Stimulated activated CD4-positive, alpha-beta T cell treated with anti-CD3 and anti-CD28 coated beads, TNF-alpha, amount 100 ng/mL, for 48 hours (primary cell): ENCODE results near the gene AHR.

Experiments
- DNase-seq, 3 donors: peaks; one replicate each; pipeline ENCODE4 v3.0.0-alpha.2; 2020; ENCODE audit warnings: low read depth in 3 of 3

Gene AHR

DNA sequence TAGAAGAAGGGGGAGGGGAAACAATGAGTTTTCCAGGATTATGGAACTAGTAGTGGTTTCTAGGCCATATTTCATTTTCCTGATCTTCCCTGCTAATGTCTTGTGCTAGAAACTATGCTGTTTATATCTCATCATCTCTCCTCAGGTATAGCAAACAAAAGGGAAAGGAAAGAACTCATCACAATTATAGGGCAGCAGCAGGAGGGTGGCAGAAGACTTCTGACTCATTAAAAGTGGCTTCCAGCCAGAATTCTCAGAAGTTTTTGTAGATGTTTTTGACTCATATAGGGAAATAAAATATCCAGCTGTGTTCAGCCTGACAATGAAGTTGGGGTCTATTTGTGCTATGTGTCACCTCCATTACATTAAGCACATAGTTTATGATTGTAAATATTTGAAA, 6.5 kb downstream of the AHR start:
- DNase-seq = no peak

DNA sequence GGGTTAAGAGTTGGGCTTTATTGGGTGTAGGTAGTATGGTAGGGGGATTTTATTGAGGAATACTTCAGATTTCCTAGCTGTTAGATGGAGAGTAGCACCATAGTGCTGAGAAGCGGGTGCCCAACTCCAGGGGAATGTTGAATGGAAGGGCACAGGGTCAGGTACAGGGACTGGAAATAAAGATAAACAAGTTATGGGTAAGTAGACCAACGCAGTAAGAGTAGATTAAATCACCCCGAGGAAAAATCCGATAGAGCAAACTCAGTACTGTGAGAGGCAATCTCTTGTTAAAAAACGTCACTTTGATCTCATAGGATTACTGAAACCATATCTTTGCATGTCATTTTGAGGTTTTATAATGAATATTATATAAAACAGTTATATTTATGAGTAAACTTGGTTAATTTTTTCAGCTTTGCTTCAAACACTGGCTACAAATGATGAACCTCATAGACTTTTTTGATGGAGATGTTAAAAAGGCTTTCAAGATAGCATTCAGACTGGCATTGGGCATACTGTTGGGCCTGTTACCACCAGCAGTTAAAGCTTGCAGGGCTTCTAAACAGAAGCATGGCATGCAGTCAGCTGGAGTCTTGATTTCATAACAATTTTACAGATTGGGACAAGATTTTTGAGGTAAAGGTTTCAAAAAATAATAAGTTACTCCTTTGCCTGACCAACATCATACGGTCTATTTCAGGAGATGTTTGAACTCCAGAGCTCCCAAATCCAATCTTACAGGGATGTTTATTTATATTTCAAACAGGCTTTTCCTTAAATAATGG, 7.1 kb downstream of the AHR start:
- no peak for DNase-seq

DNA sequence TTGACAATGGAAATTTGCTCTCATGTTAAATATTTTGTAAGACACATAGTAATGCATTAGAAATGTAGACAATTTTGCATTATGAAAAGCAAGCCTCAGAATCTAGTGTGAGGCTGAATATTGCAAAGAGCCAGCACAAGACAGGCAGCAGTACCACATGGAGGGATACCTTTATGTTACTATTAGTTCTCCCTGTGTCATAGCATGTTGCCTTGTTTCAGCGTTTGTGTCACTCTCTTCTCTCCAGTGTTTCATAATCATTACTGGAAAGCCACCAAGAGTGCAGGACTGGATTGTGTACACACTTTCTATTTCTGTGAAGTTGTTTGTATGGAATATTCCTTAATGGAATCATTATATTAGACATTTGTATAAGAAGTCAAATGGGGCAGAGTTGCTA, 8.5 kb downstream of the AHR start:
- no peak for DNase-seq

DNA sequence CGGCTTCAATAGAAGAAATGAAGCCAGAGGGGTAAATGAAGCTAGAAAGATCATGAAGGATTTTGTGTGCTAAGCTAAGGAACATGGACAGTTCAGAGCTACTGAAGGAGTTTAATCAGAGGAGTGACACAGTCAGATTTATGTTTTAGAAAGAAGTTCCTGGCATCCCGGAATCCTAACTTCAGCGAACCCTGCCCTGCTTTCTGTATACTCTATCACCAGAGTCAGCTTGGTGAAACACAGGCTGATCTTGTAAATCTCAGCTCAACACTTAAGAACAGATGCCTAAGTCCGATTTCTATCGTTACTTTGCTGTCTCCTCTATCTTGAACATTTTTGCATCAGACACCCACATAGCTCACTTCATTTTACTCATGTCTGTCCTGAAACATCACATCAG, 9.1 kb downstream of the AHR start:
- DNase-seq = no peak

DNA sequence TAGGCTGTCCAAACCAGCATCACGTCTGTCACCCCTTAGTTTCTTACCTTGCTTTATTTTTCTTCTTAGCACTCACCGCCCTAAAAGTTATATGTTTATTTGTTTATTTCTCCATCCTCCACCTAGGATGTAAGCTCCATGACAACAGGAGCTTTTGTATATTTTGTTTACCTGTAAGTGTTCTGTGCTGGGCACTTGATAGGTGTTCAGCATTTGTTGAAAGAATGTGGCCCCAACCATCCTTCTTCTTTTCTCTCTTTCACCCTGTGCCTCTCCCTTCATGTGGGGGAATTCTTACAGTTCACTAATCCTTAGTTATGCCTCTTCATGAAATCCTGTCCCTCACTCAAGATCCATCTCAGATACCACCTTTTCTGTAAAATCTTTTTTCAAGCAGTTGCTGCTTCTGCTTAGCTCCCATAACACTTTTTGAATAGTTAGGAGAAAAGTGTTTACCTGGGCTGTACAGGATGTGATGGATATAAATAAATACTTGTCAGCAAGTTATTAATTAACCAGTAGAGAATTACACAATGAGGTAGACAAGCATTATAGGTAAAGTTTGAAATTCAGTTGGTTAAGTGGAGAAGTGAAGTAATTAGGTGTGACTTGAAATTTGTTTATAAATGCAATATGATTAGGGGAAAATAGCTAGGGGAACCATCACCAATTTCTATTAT, 9.7 kb downstream of the AHR start:
- DNase-seq = no peak

DNA sequence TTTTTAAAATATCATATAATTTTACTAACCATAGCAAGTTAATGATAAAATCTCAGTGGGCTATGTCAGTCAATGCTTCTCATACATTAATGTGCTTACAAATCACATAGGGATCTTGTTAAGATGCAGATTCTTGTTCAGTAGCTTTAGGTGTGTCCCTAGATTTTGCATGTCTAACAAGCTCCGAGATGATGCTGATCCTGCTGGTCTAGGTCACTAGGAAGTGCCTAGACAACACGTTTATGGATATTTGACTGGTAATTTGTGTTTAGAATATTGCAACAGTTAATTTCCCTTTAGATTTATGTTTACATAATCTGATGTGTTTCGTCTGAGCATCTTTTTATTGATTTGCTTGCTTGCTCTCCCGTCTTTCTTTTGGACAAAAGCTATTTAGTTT, 12.7 kb downstream of the AHR start:
- DNase-seq = no peak

DNA sequence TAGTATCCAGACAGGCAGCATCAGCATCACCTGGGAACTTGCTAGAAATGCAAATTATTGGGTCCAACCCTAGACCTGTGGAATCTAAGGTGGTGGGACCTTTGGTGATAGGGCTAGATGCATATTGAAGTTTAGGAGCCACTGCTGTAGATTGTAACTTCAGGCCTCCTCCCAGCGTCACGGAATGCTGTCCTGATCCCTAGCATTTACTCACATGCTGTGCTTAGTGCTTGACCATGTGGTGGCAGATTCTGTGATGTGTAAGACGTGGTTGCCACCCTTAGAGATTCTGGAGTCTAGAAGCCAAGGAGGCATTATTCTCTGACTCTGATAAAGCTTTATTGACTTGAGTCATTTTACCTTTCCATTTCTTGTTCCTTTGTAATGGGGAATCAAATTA, 13.5 kb downstream of the AHR start:
- no peak for DNase-seq

DNA sequence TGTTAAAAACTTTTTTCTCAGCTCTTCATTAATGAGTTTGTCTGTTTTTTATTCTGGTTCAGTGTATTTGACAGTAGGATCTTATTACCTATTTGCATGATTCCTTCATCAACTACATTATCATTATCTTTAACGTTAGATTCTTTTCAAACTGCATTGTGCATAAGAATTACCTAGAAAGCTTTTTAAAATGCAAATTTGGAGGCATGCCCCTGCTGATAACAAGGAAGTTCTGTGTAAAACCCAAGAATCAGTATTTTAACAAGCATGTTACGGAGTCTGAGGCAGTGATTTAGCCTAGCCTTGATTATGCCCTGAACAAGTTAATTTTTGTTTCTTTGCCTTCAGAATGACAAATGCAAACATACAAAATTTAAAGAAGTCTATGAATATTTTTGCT, 14.2 kb downstream of the AHR start:
- DNase-seq = no peak

DNA sequence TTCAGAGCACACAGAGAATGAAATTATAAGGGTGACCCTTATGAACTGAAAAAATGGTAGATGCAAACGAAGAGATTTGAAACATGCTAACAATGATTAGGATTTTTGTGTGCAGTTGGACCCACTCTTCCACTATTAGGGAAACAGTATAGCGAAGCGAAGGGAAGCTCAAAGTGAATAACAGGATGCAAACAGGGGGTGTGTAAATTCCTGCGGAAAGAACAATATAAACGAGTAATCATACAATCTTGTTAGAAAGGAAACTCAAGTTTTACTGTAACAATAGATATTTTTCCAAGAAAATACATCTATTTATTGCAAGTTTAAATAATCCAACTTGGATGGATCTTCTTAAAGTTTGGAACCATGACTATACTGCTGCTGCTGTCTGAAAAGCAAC, 14.7 kb downstream of the AHR start:
- DNase-seq = no peak

DNA sequence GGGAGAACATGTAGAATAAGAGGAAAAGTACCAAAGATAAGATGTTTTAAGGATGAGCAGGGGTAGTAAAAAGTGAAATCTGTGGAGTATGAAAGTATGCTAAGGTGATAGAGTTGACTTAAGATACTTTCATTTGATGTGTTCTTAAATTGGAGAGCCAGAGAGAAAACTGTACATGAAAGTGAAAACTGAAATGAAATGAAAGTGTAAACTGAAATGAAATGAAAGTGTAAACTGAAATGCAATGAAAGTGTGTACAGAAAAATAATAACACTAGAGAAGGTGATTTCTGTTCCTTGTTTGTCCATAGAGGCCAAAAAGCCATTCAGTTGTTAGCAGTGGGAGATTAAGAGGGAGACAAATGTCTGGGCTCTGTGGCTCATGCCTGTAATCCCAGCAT, 17.5 kb downstream of the AHR start:
- DNase-seq = no peak

DNA sequence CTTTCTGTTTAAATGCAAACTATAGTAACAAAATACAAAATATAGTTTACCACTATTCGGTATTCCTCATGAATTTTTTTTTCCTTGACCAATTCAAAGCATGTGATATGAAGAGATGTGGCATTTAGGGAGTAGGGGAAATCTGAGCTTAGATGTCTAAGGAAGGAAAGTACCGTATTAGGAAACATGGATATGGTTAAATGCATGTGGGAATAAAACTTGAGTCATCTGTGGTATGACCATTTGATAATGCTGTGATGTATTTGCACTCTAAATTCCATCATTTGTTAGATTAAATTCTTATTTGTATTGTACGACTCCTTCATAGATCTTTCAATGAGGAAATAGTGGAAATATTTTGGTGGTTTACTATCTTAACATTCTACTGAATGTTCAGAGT, 19.7 kb downstream of the AHR start:
- no peak for DNase-seq

DNA sequence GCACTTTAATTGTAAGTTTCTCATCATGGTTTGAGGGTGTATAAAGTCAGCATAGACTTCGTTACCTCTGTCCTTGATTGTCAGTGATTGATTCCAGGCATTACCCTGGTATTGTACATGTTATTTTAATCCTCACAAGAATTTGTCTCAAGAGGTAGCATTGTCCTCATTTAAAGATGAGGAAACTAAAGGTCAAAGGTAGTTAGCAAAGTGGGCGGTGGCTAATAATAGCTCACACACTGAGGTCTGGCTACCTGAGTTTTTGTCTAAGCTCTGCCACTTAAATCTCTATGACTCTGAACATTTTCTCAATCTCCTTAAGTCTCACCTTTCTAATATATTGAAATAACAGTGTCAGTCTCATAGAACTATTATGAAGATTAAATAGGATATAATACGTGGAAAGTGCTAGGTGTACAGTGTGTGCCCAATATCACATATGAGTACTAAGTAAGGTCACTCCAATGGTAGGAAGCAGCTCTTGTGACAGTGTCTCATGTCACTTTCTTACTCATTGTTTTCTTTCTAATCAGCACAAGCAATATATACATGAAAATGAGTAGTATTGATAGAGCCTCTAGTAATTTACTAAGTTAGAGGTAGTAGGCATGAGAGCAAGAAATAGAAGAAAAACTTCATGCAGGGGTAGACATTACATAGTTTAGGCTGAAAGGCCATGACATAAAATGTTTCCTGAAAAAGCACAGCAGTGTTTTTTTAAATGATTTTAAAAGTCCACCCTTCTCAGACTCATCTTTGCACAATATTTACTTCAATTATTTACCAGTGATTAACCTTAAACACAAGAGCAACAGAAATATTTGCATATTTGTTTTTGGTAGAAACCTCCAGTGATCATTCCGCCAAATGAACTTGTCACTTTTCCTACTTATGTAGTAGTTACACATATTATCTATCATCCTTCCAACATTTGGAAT, 21.0 kb downstream of the AHR start:
- DNase-seq = no peak

DNA sequence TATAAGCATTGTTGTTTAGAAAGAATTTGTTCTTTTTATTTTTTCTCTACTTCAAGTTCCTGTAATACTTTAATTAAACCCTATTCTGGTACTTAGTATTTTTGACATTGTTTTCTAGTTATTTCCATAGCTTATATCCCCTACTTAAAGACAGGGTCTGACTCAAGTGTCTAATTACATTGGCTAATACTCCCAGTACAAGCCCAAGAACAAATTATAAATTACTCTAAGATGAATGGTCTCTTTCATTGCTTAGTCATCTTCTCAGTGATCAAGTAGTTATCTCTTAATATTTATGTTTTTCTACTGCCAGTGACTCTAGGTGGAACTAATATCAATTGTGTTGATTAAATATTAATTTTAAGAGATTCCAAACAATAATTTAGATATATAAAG, 21.6 kb downstream of the AHR start:
- no peak for DNase-seq

DNA sequence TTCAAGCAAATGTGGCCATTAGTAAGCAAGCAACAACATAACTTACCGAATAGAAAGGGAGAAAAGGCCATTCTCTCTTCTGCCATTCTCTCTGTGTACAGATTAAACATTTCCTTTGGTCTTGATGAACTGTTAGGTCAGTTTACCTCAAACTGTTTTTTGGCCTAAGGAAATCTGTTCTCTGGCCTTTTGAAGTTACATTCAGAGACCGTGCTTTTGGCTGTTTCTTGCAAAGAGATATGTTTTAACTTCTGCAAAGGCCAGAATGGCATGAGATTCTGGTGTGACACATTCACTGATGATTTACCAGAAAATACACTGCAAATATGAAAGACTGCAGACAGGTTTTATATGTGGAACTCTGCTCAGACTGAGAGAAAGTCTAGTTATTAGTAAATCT, 22.2 kb downstream of the AHR start:
- no peak for DNase-seq

DNA sequence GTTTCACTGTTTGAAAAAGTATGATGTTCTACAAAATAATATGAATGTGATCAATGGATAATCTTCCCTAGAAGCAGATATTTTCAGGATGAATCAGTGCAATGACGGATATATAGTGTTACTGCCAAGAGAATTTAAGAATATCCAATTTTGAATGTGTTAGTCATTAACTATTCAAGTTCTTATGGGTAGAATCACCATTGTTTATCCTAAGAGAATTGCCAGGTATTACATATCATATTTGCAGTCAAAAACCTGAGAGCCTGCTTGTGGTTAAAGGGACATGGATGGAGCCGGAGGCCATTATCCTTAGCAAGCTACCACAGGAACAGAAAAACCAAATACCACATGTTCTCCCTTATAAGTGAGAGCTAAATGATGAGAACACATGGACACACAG, 26.9 kb downstream of the AHR start:
- DNase-seq = no peak

DNA sequence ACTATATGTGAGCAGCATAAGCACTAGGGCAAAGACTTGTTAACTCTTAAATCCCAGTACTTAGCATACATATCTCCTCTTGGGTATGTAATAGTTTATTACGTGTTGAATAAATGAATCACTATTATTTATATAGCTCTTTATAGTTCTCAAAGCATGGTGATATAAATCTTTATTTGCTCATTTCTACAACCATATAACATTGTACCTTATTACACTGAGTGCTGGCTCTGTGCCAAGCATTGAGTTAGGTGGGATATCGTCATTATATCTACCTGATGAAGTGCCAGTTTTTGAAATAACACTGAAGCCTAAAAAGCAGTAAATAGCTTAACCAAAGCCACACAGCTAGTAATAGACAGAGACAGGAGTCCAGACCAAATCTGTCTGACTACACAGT, 27.9 kb downstream of the AHR start:
- no peak for DNase-seq

DNA sequence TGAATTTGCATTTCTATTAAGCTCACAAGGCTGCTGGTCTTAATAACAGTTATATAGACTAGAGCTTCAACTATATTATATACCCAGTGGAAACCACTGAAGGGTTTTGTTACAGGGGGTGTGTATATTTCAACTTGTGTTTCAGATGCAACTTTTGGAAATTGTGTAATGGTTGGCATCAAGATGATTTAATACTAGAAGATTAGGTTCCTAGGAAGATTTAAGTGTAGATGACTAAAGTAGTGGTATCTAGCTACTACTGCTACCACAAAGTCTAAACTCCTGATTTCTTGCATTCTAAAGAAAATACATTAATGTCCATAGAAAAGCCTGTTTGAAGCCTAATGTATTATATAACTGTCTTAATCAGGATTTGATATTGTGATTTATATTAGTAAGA, 30.2 kb downstream of the AHR start:
- no peak for DNase-seq

DNA sequence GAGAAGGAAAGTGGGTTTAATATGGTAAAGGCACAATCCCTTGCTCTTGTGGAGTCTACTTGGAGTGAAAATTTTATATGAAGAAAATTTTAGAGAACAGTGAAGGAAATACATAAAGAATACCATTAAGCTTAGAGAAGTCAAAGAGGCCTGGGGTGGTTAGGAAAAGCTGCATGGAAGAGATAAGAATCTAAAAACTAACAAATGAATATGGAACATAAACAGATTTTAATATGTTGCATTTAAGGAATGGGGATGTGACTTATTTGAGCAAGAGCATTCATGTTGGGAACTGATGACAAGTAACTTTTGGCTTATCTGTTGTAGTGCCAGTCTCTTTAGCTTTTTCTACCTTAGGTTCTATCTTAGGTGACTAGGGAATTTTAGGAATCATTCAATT, 31.0 kb downstream of the AHR start:
- DNase-seq = no peak

DNA sequence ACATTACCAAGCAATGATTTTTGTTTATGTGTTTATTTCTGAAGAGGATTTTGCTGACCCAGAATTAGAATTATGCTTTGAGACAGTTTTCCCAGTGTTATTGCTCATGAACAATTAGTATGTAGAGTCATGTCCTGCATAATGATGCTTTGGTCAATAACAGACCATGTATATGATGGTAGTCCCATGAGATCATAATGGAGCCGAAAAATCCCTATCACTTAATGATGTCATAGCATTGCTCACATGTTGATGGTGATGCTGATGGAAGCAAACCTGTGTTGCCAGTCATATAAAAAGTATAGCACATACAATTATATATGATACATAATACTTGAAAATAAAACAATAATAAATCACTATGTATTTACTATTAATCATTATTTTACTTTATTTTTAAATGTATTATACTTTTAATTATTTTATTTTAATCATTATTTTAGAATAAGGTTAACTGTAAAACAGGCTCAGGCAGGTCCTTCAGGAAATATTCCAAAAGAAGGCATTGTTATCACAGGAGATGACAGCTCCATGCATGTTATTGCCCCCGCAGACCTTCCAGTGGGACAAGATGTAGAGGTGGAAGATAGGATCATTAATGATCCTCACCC, 33.5 kb downstream of the AHR start:
- no peak for DNase-seq

DNA sequence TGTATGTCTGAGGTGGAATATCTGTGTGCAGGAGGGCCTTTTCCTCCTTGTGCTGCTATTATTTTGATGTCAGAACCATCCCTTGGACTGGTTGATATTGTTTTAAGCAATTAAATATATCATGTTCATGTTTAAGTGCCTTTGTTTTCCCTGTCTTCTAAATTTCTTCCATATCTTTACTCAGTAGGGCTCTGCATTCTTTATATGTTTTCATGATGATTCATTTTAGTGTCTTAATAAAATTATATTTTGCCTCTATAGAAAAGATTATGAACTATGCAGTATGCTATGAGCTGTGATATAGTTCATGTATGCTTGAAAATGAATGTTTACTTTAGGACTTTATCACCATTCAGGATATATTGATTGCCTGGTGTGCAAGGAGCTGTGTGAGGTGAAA, 34.8 kb downstream of the AHR start:
- no peak for DNase-seq

DNA sequence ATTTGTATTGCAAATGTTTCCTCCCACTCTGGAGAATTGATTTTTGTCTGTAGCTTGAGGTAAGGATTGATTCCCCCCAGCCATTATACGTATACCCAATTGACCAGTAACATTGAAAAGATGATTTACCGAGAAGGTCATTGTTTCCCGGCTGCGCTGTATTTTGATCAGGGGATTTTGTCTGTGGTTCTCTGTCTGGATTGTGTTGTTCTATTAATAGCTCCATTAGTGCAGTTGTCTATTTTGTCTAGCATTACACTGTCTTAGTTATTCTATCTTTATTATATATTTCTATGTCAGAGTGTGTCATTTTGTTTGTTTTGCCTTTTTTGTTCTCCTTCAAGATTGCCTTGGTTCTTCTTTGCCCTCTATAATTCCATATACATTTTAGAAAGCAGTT, 37.7 kb downstream of the AHR start:
- DNase-seq = no peak

DNA sequence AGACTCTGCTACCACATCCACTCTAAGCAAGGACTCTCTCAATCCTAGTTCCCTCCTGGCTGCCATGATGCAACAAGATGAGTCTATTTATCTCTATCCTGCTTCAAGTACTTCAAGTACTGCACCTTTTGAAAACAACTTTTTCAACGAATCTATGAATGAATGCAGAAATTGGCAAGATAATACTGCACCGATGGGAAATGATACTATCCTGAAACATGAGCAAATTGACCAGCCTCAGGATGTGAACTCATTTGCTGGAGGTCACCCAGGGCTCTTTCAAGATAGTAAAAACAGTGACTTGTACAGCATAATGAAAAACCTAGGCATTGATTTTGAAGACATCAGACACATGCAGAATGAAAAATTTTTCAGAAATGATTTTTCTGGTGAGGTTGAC, 40.7 kb downstream of the AHR start:
- no peak for DNase-seq
